Stimulated activated CD8-positive, alpha-beta memory T cell treated with anti-CD3 and anti-CD28 coated beads, Interleukin-4, amount 100 ng/mL, for 24 hours (primary cell): ENCODE data around the gene C20orf202.
"Not testable (repeated sequence)": the region's sequence is repeated elsewhere in the genome, so short reads cannot be mapped to it uniquely, and the experiment has no call there.

ENCODE experiments used
- DNase-seq: peaks from one replicate; pipeline ENCODE4 v3.0.0-alpha.2; 2020; ENCODE audit warnings: low read depth

Gene C20orf202

GRCh38 chr20:1247689-1248088 is 44.4 kb downstream of the C20orf202 start:
- no peak for DNase-seq

DNA sequence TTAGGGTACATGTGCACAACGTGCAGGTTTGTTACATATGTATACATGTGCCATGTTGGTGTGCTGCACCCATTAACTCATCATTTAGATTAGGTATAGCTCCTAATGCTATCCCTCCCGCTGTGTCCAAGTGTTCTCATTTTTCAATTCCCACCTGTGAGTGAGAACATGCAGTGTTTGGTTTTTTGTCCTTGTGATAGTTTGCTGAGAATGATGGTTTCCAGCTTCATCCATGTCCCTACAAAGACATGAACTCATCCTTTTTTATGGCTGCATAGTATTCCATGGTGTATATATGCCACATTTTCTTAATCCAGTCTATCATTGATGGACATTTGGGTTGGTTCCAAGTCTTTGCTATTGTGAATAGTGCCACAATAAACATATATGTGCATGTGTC is 47.0 kb downstream of the C20orf202 start:
- not testable (repeated sequence) for DNase-seq

DNA sequence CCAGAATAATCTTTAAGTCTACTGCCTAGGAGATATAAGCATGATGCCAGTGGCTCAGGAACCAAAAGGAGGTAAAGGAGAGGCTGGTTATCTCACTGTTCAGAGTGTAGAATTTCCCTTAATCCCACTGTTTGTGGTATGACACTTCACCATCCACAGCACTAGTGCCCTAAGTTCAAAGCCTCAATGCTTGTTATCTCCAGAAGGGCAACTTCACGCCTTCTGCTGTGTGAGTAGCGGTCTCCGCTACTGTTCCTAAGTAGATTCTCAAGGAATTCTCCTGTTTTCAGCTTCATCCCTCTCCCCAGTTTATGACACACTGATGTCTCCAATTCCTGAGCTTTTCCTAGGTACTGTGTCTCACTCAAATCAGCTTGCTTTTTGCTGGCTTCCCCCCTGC is 49.2 kb downstream of the C20orf202 start:
- no peak for DNase-seq

DNA sequence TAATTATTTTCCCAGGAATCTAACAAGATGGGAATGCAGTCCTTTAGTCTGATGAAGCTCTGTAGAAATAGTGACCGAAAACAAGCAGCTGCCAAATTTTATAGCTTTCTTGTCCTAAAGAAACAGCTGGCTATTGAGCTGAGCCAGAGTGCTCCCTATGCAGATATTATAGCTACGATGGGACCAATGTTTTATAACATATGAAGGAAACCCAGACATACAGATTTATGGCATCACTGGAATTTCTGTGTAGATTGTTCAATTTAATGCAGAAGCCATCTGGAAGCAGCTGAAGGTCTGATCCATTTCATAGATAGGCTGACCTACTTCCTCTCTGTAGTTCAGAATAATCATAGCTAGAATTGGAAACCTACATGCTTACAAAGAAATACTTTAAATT is 51.0 kb downstream of the C20orf202 start:
- no peak for DNase-seq

DNA sequence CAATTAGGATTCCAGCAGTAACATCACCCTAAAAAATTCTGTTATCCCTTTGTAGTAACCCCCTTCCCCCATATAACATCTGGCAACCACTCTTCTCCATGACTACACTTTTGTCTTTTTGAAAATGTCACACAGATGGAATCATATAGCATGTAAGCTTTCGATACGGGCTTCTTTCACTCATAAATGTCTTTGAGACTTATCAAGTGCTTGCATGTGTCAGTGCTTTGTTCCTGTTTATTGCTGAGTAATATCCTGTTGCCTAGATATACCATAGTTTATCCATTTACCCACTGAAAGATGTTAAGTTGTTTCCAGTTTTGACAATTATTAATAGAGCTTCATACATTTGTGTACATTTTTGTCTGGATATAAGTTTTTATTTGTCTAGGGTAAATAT is 52.4 kb downstream of the C20orf202 start:
- DNase-seq, result no peak
